Large intestine (tissue), 3 donors: Measurements from ENCODE around the gene HEXD. TPM values are rescaled to one million over a fixed set of nuclear protein-coding genes. Genes with fewer than 3 reads are reported as not detected.

Source experiments
- DNase-seq, 2 donors: peaks; one replicate each; pipeline versions ENCODE4 v3.0.0 to v3.0.0-alpha.2; 2013
- H3K27ac ChIP-seq: one replicate; pipeline ENCODE4 v1.5.1; 2013; ENCODE audit warnings: low read length
- H3K27me3 ChIP-seq: 2 replicates; pipeline ENCODE4 v1.6.1; 2013; ENCODE audit warnings: low read length; ENCODE audit not compliant: control insufficient read depth, insufficient read depth
- H3K36me3 ChIP-seq: 2 replicates; pipeline ENCODE4 v1.6.1; 2013; ENCODE audit warnings: low read length; ENCODE audit not compliant: control insufficient read depth, insufficient read depth
- H3K4me1 ChIP-seq: one replicate; pipeline ENCODE4 v1.6.1; 2013; ENCODE audit warnings: low read length; ENCODE audit not compliant: control insufficient read depth, insufficient read depth
- H3K4me3 ChIP-seq: one replicate; pipeline ENCODE4 v1.5.1; 2013; ENCODE audit warnings: low read length
- H3K9me3 ChIP-seq: one replicate; pipeline ENCODE4 v1.6.1; 2013; ENCODE audit warnings: mild to moderate bottlenecking, low read depth, low read length, moderate library complexity; ENCODE audit not compliant: control insufficient read depth
- WGBS: methylation state at CpG from one replicate; pipeline ENCODE4 v1.1.5; 2013; ENCODE audit warnings: low lambda C conversion rate; ENCODE audit not compliant: insufficient coverage; 5-methylcytosine and 5-hydroxymethylcytosine counted together
- polyA plus RNA-seq: library from polyadenylated mRNA; unstranded; fragments of 120-200 nt; gene quantifications from one replicate; pipeline ENCODE4 v1.2.1, GENCODE V29; 2013

HEXD gene
- polyA plus RNA-seq, 1 donor: 50.4 TPM

GRCh38 chr17:82397449-82398335, 20.5 kb upstream of the HEXD start:
- Histone ChIP-seq H3K27me3 (no peaks in the 10 kb centered on the region), H3K4me3 (no peak overlapping the region), H3K9me3 (no peaks in the 10 kb centered on the region), H3K36me3 (peaks cover 41% of the 10 kb centered on the region), H3K4me1 (no peaks in the 10 kb centered on the region), H3K27ac (no peak overlapping the region)
- DNase-seq: no peak
- no CpG with 5 or more reads among the region's 38 CpGs for WGBS

DNA sequence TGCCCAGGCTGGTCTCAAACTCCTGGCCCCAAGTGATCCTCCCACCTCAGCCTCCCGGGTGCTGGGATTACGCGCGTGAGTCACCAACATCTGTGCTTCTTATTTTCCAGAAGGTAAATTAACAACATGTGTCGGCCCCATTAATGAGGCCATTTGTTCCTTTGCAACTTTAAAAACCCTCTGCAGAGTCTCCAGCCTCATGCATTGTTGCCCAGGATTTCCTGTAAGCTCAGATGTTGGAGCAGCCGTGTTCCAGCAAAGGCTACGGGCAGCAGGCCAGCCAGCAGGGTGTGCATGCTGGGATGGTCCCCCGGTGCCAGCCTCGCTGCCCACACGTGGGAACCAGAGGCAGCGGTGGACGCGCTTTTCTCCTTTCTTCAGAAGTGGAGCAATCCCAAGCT, 19.1 kb upstream of the HEXD start:
- H3K27me3 ChIP-seq: no peaks in the 10 kb centered on the region
- DNase-seq: no peak
- H3K4me3 ChIP-seq: no peak overlapping the region
- WGBS: no CpG with 5 or more reads among the region's 13 CpGs
- H3K4me1 ChIP-seq: no peaks in the 10 kb centered on the region
- H3K36me3 ChIP-seq: peaks cover 38% of the 10 kb centered on the region
- H3K9me3 ChIP-seq: no peaks in the 10 kb centered on the region
- H3K27ac ChIP-seq: no peak overlapping the region

DNA sequence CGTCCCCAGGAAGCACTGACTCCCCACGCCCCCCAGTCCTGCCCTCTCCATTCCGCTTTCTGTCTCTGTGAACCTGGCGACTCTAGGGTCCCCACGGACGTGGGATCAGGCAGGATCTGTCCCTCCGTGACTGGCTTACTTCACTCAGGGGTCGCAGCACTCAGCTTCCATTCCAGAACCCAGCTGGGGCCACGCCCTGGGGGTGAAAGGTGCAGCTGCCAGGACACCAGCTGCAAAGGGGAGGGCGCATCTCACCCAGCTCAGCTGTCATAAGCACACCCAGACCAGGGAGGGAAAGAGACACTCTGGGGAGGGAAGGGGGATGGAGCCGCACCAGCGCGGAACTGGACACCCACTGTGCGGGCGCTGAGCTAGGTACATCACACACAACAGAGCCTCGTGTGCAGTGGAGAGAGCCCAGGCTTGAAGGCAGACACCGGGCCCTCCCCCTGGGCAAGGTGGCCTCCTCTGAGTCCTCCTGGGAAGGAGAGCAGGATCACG, 18.5 kb upstream of the HEXD start:
- Histone ChIP-seq H3K27ac (no peak overlapping the region), H3K27me3 (no peaks in the 10 kb centered on the region), H3K4me1 (no peaks in the 10 kb centered on the region)

GRCh38 chr17:82400206-82400605, 17.9 kb upstream of the HEXD start:
- Histone ChIP-seq H3K27ac (no peak overlapping the region), H3K4me3 (no peak overlapping the region), H3K36me3 (peaks cover 32% of the 10 kb centered on the region), H3K4me1 (no peaks in the 10 kb centered on the region), H3K27me3 (no peaks in the 10 kb centered on the region), H3K9me3 (no peaks in the 10 kb centered on the region)
- WGBS: no CpG with 5 or more reads among the region's 7 CpGs
- no peak for DNase-seq

More for the DNA sequence above, 18.5 kb upstream of the HEXD start:
- no peaks in the 10 kb centered on the region for H3K9me3 ChIP-seq
- H3K4me3 ChIP-seq: no peak overlapping the region
- H3K36me3 ChIP-seq: peaks cover 34% of the 10 kb centered on the region
- DNase-seq: no peak
- no CpG with 5 or more reads among the region's 18 CpGs for WGBS

- Histone ChIP-seq H3K36me3 (peaks cover 31% of the 10 kb centered on the region), H3K9me3 (no peaks in the 10 kb centered on the region), H3K27me3 (no peaks in the 10 kb centered on the region), H3K4me1 (no peaks in the 10 kb centered on the region), H3K27ac (no peak overlapping the region), H3K4me3 (no peak overlapping the region)
- DNase-seq: no peak
- no CpG with 5 or more reads among the region's 19 CpGs for WGBS
Measured at GRCh38 chr17:82400830-82401229, 17.3 kb upstream of the HEXD start.

- no peak overlapping the region for H3K27ac ChIP-seq
- H3K27me3 ChIP-seq: no peaks in the 10 kb centered on the region
- peaks cover 34% of the 10 kb centered on the region for H3K36me3 ChIP-seq
- H3K9me3 ChIP-seq: no peaks in the 10 kb centered on the region
- no peak for DNase-seq
- H3K4me1 ChIP-seq: no peaks in the 10 kb centered on the region
- no peak overlapping the region for H3K4me3 ChIP-seq
- WGBS: no CpG with 5 or more reads among the region's 7 CpGs
Measured at GRCh38 chr17:82402865-82403264, 15.3 kb upstream of the HEXD start.

GRCh38 chr17:82403662-82404660, 14.2 kb upstream of the HEXD start:
- no peak for DNase-seq
- no peak overlapping the region for H3K4me3 ChIP-seq
- H3K9me3 ChIP-seq: no peaks in the 10 kb centered on the region
- H3K27me3 ChIP-seq: no peaks in the 10 kb centered on the region
- H3K27ac ChIP-seq: no peak overlapping the region
- 100% methylated on average over 6 of the region's 67 CpGs for WGBS
- peaks cover 31% of the 10 kb centered on the region for H3K36me3 ChIP-seq
- no peaks in the 10 kb centered on the region for H3K4me1 ChIP-seq

GRCh38 chr17:82405051-82405450, 13.1 kb upstream of the HEXD start:
- no CpG with 5 or more reads among the region's 14 CpGs for WGBS
- H3K36me3 ChIP-seq: peaks cover 27% of the 10 kb centered on the region
- no peak for DNase-seq

GRCh38 chr17:82406131-82406671, 11.9 kb upstream of the HEXD start:
- DNase-seq: no peak
- H3K36me3 ChIP-seq: peaks cover 24% of the 10 kb centered on the region
- no peaks in the 10 kb centered on the region for H3K9me3 ChIP-seq
- no peaks in the 10 kb centered on the region for H3K27me3 ChIP-seq
- no peak overlapping the region for H3K27ac ChIP-seq
- H3K4me1 ChIP-seq: no peaks in the 10 kb centered on the region
- no CpG with 5 or more reads among the region's 14 CpGs for WGBS
- no peak overlapping the region for H3K4me3 ChIP-seq

More at GRCh38 chr17:82405051-82405450, 13.1 kb upstream of the HEXD start:
- H3K27me3 ChIP-seq: no peaks in the 10 kb centered on the region
- H3K9me3 ChIP-seq: no peaks in the 10 kb centered on the region
- H3K4me3 ChIP-seq: no peak overlapping the region
- H3K27ac ChIP-seq: no peak overlapping the region
- H3K4me1 ChIP-seq: no peaks in the 10 kb centered on the region

DNA sequence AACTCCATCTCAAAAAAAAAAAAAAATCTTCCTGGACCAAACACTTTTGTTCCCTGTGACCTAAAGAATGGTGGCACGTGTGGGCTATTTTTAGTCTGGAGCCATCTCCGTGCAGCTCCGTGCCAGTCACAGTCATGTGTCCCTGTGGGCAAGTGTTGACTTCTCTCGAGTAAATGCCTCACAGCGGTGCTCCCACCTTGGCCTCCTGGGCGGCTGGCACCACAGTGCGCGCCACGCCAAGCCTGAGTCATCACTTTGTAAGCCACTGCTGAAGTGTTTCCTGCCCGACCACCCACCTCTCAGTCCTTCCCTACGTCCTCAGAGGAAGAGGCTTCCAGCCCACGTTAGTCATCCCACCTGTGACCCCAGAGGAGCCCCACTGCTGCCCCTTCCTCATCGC, 10.9 kb upstream of the HEXD start:
- peaks cover 21% of the 10 kb centered on the region for H3K36me3 ChIP-seq
- DNase-seq: no peak
- H3K27ac ChIP-seq: no peak overlapping the region

More for the DNA sequence above, 10.9 kb upstream of the HEXD start:
- H3K27me3 ChIP-seq: no peaks in the 10 kb centered on the region
- 94% methylated on average over 3 of the region's 13 CpGs for WGBS
- no peaks in the 10 kb centered on the region for H3K9me3 ChIP-seq
- H3K4me3 ChIP-seq: no peak overlapping the region
- no peaks in the 10 kb centered on the region for H3K4me1 ChIP-seq
